AG04450 (cell line): Measurements from ENCODE around the gene PPP1R2. TPM values are rescaled to one million over a fixed set of nuclear protein-coding genes. Genes with fewer than 3 reads are reported as not detected.

Experiments used
- CTCF ChIA-PET: fragments of 300-600, 350-600 bp; formaldehyde crosslinking; extraction: SDS; loops from one replicate; lab custom pipeline; 2022; ENCODE audit warnings: antibody characterized with exemption, inconsistent platforms; lab: Charles Lee
- POLR2A ChIA-PET: fragments of 350-600 bp; formaldehyde crosslinking; extraction: SDS; loops from one replicate; lab custom pipeline; 2021; ENCODE audit warnings: antibody characterized with exemption, inconsistent platforms; lab: Yijun Ruan, JAX
- DNase-seq: peaks from one replicate; pipeline ENCODE4 v3.0.0-alpha.2; 2011; ENCODE audit warnings: low read depth, low spot score
- H3K27ac ChIP-seq: one replicate; pipeline ENCODE4 v1.5.1; 2012; ENCODE audit warnings: low read depth, low read length, control low read depth
- H3K27me3 ChIP-seq: one replicate; pipeline ENCODE4 v1.6.0; 2012; ENCODE audit warnings: low read length; ENCODE audit not compliant: control insufficient read depth, insufficient read depth
- H3K4me3 ChIP-seq: 2 replicates; pipeline ENCODE4 v1.5.1; 2011; ENCODE audit warnings: mild to moderate bottlenecking, low read depth, low read length, control low read depth
- H3K9me3 ChIP-seq: 2 replicates; pipeline ENCODE4 v1.5.1; 2012; ENCODE audit warnings: low read length; ENCODE audit not compliant: control insufficient read depth, insufficient read depth
- polyA plus RNA-seq: library from polyadenylated mRNA; depleted of rRNA; stranded (reverse); fragments of >200 nt; gene quantifications from 2 replicates; pipeline ENCODE4 v1.2.3, GENCODE V29; 2011
- TF ChIP-seq, protein P1 (sequence below): IDR thresholded peaks from 2 replicates; pipeline ENCODE4 v1.5.1; 2011; ENCODE audit warnings: low read depth, low read length, control low read depth, inconsistent platforms

PPP1R2 gene
- polyA plus RNA-seq, 1 experiment = 84.3 TPM

DNA sequence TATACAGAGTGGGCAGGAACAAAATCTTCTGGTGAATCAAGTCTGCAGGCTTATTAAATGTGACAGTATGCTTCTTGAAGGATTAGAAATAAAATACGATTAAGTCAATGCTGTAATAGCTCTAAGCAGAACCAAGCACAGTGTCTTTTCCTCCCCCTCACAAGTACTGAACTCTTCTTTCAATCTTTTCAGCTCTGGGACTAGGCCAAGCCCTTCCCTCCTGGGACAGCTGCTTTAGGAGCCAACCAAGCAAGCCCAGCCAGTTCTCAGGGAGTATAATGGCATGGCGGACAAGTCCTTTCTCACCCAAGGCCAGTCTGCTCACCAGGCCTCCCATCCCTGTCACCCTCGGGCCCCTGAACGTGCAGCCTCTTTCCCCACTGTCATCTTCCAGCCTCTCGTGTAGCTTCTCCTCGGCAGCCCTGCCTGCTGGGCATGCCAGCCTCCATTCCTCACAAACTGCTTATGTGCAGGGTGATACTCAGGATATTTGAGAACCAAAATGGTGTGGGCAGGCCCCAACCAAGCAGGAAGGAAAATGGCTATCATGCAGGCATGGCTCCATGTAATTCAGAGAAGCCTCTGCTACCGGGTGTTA is 8.4 kb upstream of the PPP1R2 start:
- CTCF ChIA-PET = interaction anchor here (0.6 kb wide), 1 partner anchor 28 kb away, joined by 3 read pairs; no protein-coding TSS in a partner anchor
- Histone ChIP-seq H3K4me3 (no peak overlapping the region), H3K27me3 (peaks cover 34% of the 10 kb centered on the region), H3K9me3 (no peaks in the 10 kb centered on the region), H3K27ac (no peak overlapping the region)
- POLR2A ChIA-PET = no interaction called here
- DNase-seq = no peak
- TF ChIP-seq, protein P1, sequence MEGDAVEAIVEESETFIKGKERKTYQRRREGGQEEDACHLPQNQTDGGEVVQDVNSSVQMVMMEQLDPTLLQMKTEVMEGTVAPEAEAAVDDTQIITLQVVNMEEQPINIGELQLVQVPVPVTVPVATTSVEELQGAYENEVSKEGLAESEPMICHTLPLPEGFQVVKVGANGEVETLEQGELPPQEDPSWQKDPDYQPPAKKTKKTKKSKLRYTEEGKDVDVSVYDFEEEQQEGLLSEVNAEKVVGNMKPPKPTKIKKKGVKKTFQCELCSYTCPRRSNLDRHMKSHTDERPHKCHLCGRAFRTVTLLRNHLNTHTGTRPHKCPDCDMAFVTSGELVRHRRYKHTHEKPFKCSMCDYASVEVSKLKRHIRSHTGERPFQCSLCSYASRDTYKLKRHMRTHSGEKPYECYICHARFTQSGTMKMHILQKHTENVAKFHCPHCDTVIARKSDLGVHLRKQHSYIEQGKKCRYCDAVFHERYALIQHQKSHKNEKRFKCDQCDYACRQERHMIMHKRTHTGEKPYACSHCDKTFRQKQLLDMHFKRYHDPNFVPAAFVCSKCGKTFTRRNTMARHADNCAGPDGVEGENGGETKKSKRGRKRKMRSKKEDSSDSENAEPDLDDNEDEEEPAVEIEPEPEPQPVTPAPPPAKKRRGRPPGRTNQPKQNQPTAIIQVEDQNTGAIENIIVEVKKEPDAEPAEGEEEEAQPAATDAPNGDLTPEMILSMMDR = no peak

- no peak for DNase-seq
- H3K27me3 ChIP-seq = peaks cover 30% of the 10 kb centered on the region
- H3K9me3 ChIP-seq = no peaks in the 10 kb centered on the region
- TF ChIP-seq, protein P1 = no peak
- H3K4me3 ChIP-seq = no peak overlapping the region
- POLR2A ChIA-PET = no interaction called here
- CTCF ChIA-PET = interaction anchor here (1.0 kb wide), 1 partner anchor 279 kb away, joined by 6 read pairs; the partner anchor contains the start of gene XXYLT1
- no peak overlapping the region for H3K27ac ChIP-seq
Measured at GRCh38 chr3:195550723-195551122, 7.6 kb upstream of the PPP1R2 start.

DNA sequence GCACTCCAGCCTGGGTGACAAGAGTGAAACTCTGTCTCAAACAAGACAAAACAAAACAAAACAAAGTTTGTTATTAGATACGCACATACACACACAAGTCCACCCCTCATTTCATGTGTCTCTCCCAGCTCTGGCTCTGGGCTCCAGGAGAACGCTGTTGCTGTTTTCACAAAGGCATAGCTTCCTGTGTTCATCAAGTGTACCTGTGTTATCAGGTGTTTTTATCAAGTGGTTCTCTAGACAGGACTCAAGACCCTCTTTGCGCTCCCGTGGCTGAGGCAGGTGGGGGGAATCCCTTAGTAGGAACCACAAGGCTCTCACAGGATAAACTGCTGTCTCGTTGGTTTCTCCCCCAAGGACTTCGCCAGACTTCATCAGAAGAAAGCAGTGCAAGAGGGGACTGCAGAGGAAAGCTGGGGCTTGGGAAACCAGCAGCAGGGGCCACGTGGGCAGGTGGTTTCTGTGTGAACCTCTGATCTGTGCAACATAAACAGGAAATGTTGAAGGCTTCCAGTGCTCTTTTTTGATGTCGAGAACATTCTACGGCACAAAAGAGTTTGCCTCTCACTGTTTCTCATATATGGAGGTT is 6.9 kb upstream of the PPP1R2 start:
- ChIA-PET CTCF (interaction anchor here (1.0 kb wide), 1 partner anchor 279 kb away, joined by 6 read pairs; the partner anchor contains the start of gene XXYLT1), POLR2A (no interaction called here)
- no peak for DNase-seq
- Histone ChIP-seq H3K4me3 (no peak overlapping the region), H3K27me3 (peaks cover 26% of the 10 kb centered on the region), H3K27ac (no peak overlapping the region), H3K9me3 (no peaks in the 10 kb centered on the region)
- TF ChIP-seq, protein P1 = no peak

DNA sequence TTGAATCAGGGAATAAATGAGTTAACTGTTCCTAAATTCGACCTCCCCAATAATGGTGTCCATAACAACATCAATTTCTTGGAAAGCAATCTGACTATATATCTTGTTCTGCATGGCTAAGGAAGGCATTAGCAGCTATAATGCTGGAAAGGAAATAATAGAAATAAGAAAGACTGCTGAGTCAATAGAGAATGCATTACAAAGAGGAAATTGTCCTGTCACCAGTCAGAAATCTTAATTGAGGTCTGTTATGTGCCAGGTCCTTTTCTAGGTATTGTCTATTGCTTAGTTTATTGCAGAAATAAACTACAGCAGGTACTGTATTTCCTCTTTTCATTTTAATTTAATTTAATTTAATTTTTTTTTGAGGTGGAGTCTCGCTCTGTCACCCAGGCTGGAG is 5.9 kb upstream of the PPP1R2 start:
- Histone ChIP-seq H3K27me3 (peaks cover 27% of the 10 kb centered on the region), H3K27ac (no peak overlapping the region), H3K9me3 (no peaks in the 10 kb centered on the region), H3K4me3 (no peak overlapping the region)
- TF ChIP-seq, protein P1 = no peak
- ChIA-PET CTCF (no interaction called here), POLR2A (no interaction called here)
- DNase-seq = no peak

GRCh38 chr3:195548501-195548900 is 5.4 kb upstream of the PPP1R2 start:
- TF ChIP-seq, protein P1 = no peak
- no peak overlapping the region for H3K4me3 ChIP-seq
- peaks cover 27% of the 10 kb centered on the region for H3K27me3 ChIP-seq
- POLR2A ChIA-PET = no interaction called here
- H3K9me3 ChIP-seq = no peaks in the 10 kb centered on the region; the same call in 1 of the 2 replicates
- CTCF ChIA-PET = no interaction called here
- H3K27ac ChIP-seq = no peak overlapping the region
- no peak for DNase-seq
